GM18520 (cell line): Measurements from ENCODE around the gene TSPAN10.
"Not testable (repeated sequence)": the region's sequence is repeated elsewhere in the genome, so short reads cannot be mapped to it uniquely, and the experiment has no call there.

ENCODE experiments used
- ATAC-seq: cut with Tn5 transposase; IDR thresholded peaks from one replicate; pipeline ENCODE4 v1.9.1; 2021; ENCODE audit not compliant: unreplicated experiment

The TSPAN10 gene

DNA sequence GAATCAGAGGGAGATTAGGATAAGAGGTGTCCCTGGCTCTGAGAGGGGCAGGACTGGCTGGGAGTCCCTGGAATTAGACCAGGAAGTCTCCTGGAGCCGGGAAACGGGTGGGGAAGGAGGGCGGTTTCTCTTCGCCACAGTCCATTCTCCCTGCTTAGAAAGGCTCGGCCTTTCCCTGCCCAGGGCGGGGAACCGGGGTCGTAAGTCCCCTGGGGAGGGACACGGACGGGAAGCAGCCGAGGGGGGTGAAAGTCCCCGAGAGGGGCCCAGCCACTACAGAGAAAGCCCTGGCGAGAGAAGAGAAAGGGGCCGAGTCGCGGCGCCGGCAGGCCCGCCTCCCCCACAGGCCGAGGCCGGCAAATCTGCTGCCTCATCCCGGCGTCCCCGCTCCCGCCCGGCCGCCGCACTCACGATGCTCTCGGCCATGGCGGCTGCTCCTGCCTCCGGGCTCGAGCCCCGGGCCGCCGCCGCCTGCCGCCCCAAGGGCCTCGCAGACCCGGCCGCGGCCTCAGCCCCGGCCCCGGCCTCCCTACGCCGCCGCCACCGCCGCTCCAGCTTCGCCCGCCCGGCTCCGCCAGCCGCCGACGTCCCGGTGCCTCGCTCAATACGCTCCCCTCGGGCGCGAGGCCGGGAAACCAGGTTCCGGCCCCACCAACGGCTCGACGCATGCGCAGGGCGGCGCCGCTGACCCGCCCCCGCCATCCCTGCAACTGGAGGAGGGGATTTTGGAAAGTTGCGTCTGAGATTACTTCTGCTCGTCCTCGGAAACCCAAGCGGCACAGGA, at the start of gene TSPAN10, which contains the start of gene NPLOC4:
TSS of gene TSPAN10 (plus strand) at position 692 of the 784 bp plus-strand sequence. CDS start 5,217 bp downstream, outside the sequence.
TSS of gene NPLOC4 (minus strand) at position 608 of the 784 bp plus-strand sequence. CDS start at position 426, 182 bp downstream.
- peak; percentile 97 for ATAC-seq

GRCh38 chr17:81589612-81590011, 47.4 kb upstream of the TSPAN10 start:
- no peak for ATAC-seq

GRCh38 chr17:81590121-81590520, 46.9 kb upstream of the TSPAN10 start:
- ATAC-seq = no peak

- ATAC-seq = no peak
Measured at GRCh38 chr17:81591971-81592370, 45.0 kb upstream of the TSPAN10 start.

GRCh38 chr17:81593105-81593871, 43.7 kb upstream of the TSPAN10 start:
- no peak for ATAC-seq

DNA sequence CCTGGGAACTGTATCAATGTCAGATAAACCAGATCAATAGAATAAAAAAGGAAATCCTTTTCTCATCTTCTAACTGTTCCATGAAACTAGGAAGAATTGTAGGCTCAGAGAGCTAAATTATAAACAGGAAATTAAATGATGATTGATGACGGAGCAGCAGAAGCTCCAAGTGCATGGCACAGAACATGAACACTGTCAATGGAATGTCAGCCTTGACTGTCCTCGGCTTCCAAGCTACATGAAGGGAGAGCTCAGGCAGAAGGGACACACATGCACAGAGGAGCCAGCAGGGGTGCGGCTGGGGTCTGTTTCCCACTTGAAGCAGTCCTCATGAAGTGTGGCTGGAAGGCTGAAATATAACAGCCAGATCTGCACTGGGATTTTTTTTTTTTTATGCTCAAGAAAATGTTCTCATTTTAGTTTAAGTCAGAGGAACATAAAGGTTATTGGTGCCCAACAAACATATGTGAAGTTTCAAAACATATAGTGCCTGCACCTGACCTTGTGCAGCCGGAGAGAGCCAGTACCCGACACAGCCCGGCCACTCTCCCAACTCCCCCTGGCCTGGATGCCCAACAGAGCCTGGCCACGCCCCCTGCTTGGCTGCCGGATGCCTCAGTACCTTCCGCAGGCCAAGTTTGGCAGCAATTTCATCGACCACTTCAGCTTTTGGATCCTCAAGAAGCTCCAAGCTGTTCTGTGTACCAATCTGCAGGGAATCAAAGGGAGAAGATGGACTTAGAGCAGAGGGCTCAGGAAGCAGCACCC, 37.1 kb upstream of the TSPAN10 start:
- ATAC-seq = no peak

GRCh38 chr17:81601525-81602120, 35.4 kb upstream of the TSPAN10 start:
- no peak for ATAC-seq

- ATAC-seq = no peak
Measured at GRCh38 chr17:81603846-81604610, 33.0 kb upstream of the TSPAN10 start.

DNA sequence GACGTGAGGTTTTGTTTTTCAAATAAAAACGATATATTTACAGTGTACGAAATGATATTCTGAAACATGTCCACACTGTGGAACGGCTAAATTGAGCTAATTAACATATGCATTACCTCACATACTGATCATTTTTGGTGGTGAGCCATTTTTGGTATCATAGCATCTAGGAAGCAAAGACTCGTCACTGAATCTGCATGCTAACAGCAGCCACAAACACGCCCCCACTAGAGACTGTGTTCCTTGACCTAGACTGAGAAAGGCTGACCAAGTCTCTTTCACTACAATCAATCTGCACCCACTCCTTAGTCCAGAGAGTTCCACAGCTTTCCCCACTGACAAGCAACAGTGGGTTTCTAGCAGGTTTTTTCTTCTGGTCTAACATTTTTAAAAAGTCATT, 29.6 kb upstream of the TSPAN10 start:
- ATAC-seq = no peak

- ATAC-seq = no peak
Measured at GRCh38 chr17:81608082-81608481, 28.9 kb upstream of the TSPAN10 start.

- no peak for ATAC-seq
Measured at GRCh38 chr17:81608605-81609004, 28.4 kb upstream of the TSPAN10 start.

DNA sequence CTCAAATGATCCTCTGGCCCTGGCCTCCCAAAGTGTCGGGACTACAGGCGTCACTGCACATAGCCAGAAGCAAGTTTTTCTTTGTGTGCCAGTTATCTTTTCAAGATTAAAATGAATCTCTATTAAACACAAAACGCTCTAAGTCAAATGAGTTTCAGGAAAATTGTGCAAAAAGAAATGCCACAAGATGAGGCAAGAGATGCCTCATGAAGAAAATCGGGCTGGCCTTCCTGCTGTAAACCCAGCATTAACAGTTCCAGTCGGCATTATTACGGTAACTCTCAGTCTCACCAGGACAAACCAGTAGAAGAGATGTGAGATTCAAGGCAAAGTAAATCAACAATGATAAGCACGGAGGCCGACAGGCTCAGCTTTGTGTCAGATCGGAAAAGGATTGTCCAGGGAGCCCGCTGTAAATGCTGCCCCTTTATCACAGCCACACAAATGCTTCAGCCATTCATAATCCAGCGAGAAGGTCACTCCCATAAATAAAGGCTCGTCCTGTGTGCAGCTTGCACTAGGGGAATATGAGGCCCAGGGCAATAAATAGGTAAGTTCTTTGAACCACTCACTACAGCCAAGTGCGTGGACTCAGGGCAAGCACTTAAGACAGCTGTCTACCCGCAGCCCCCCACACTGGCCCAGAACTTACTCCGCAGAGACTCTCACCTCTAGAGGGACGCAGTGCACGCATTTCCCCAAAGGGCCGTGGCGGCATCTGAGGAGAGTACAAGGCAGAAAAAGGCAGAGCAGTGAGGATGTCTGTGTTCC, 27.3 kb upstream of the TSPAN10 start:
- no peak for ATAC-seq

- ATAC-seq = no peak
Measured at GRCh38 chr17:81612172-81612970, 24.6 kb upstream of the TSPAN10 start.

GRCh38 chr17:81615401-81615930, 21.5 kb upstream of the TSPAN10 start:
- ATAC-seq = no peak

DNA sequence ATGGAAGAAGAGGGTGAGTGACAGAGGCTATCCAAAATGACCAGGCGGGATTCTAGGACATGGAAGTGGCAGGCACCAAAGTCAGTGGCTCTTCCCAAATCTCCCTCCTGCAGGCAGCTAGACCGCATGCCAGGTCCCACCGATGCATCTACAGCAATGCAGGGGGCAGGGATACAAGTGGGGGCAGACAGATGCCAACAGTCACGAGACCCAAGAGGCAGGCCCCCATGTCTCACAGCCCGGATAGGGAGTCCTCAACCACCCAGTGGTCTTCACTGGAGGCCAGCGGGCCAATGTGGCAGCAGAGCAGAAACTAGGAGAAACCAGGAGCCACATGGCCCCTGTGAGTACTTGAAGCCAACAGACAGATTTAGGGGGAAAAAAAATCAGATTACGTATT, 20.1 kb upstream of the TSPAN10 start:
- no peak for ATAC-seq

GRCh38 chr17:81618307-81618706, 18.7 kb upstream of the TSPAN10 start:
- not testable (repeated sequence) for ATAC-seq

DNA sequence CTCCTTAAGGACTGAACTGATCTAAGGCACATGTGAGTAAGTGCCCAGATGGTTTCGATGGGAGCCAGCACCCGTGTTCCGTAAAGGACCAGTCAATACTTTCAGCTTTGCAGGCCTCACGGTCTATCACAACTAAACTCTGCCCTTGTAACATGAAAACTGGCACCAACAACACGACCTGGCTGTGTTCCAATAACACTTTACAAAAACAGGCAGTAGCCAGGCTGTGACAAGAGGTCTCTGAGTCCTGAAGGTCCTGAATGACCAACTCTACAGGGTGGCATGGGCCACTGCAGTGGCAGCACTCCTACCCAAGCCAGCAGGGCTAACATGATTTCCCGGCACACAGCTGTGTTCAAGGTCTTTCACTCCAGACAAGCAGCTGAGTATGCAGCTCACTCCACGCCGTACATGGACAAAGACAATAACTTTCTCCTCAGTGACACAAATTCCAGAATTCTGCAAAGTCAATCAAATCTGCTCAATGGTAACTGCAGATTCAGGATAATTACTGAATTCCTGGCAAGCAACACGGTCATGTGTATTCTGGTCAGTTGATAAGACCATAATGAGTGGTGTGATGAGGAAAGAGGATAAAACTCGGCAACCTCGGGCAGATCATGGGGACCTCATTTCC, 15.4 kb upstream of the TSPAN10 start:
- ATAC-seq = no peak

DNA sequence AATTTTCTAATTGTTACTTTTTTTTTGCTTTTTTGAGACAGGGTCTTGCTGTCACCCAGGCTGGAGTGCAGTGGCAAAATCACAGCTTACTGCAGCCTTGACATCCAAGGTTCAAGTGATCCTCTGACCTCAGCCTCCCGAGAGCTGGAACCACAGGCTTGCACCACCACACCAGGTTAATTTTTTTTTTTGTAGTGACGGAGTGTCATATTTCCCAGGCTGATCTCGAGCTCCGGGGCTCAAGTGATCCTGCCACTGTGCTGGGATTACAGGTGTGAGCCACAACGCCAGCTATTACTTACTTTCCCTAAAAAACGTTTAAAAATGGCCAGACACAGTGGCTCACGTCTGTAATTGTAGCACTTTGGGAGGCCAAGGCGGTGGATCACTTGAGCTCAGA, 6.7 kb upstream of the TSPAN10 start:
- ATAC-seq = no peak
